Measurements from ENCODE around the gene BCLAF1. TPM values are rescaled to one million over a fixed set of nuclear protein-coding genes. Genes with fewer than 3 reads are reported as not detected.

Gene BCLAF1
- total RNA-seq, 2 donors from 2014 or later: 70.0 to 170 TPM

GRCh38 chr6:136294621-136295020 is 5.0 kb upstream of the BCLAF1 start:
- Histone ChIP-seq H3K4me3 (no peak overlapping the region), H3K9me3 (no peaks in the 10 kb centered on the region), H3K27me3 (replicated peaks; ENCODE audit: insufficient read depth) (no peaks in the 10 kb centered on the region), H3K27ac (no peak overlapping the region), H3K4me1 (ENCODE audit: control insufficient read depth in 1 of 2, low read depth in 2 of 2) (peaks cover 8% of the 10 kb centered on the region in 2 donors), H3K36me3 (no peaks in the 10 kb centered on the region)
- ATAC-seq (ENCODE audit: insufficient number of reproducible peaks, low FRiP score, low read depth) (no peak), DNase-seq (ENCODE audit: low spot score) (no peak)
- no peak for TF ChIP-seq CTCF (IDR thresholded peaks at IDR 0.05)

GRCh38 chr6:136290410-136291010 is 864 bp upstream of the BCLAF1 start:
- Histone ChIP-seq H3K9me3 (no peaks in the 10 kb centered on the region), H3K27me3 (replicated peaks; ENCODE audit: insufficient read depth) (no peaks in the 10 kb centered on the region), H3K4me3 (peak overlapping the region; percentile 96), H3K4me1 (ENCODE audit: control insufficient read depth in 1 of 2, low read depth in 2 of 2) (peaks cover 33 to 36% of the 10 kb centered on the region in 2 donors), H3K27ac (peak overlapping the region; percentile 97 to 100), H3K36me3 (no peaks in the 10 kb centered on the region)
- TF ChIP-seq CTCF (IDR thresholded peaks at IDR 0.05): no peak
- peak; percentile 39 for ATAC-seq (ENCODE audit: insufficient number of reproducible peaks, low FRiP score, low read depth)
- peak; percentile 30 for DNase-seq (ENCODE audit: low spot score)

- peak; percentile 7 for TF ChIP-seq CTCF (IDR thresholded peaks at IDR 0.05)
- Histone ChIP-seq H3K27me3 (replicated peaks; ENCODE audit: insufficient read depth) (no peaks in the 10 kb centered on the region), H3K4me3 (peak overlapping the region; percentile 96), H3K27ac (peak overlapping the region; percentile 97 to 100), H3K36me3 (no peaks in the 10 kb centered on the region), H3K9me3 (no peaks in the 10 kb centered on the region), H3K4me1 (ENCODE audit: control insufficient read depth in 1 of 2, low read depth in 2 of 2) (peaks cover 45 to 49% of the 10 kb centered on the region in 2 donors)
- DNase-seq (ENCODE audit: low spot score) (peak; percentile 60), ATAC-seq (ENCODE audit: insufficient number of reproducible peaks, low FRiP score, low read depth) (peak; percentile 73)
These were observed 393 bp downstream of the BCLAF1 start for GRCh38 chr6:136289327-136289578.

- Histone ChIP-seq H3K27ac (peak overlapping the region; percentile 97 to 100), H3K4me3 (peak overlapping the region; percentile 96), H3K36me3 (no peaks in the 10 kb centered on the region), H3K27me3 (replicated peaks; ENCODE audit: insufficient read depth) (no peaks in the 10 kb centered on the region), H3K9me3 (no peaks in the 10 kb centered on the region), H3K4me1 (ENCODE audit: control insufficient read depth in 1 of 2, low read depth in 2 of 2) (peaks cover 46 to 52% of the 10 kb centered on the region in 2 donors)
- DNase-seq (ENCODE audit: low spot score) (peak; percentile 87), ATAC-seq (ENCODE audit: insufficient number of reproducible peaks, low FRiP score, low read depth) (peak; percentile 63)
- TF ChIP-seq CTCF (IDR thresholded peaks at IDR 0.05): peak; percentile 43
These were observed 900 bp downstream of the BCLAF1 start for GRCh38 chr6:136288566-136289326.

GRCh38 chr6:136284909-136285308 is 4.7 kb downstream of the BCLAF1 start:
- ATAC-seq (ENCODE audit: insufficient number of reproducible peaks, low FRiP score, low read depth): no peak
- Histone ChIP-seq H3K4me1 (ENCODE audit: control insufficient read depth in 1 of 2, low read depth in 2 of 2) (peaks cover 76 to 82% of the 10 kb centered on the region in 2 donors), H3K27ac (peak overlapping the region in 1 of 2 donors; percentile 23), H3K9me3 (no peaks in the 10 kb centered on the region), H3K27me3 (replicated peaks; ENCODE audit: insufficient read depth) (no peaks in the 10 kb centered on the region), H3K4me3 (peak overlapping the region; percentile 21), H3K36me3 (no peaks in the 10 kb centered on the region)
- no peak for DNase-seq (ENCODE audit: low spot score)
- TF ChIP-seq CTCF (IDR thresholded peaks at IDR 0.05): no peak
